Sigmoid colon (tissue), 4 donors: ENCODE data around the gene SRGN.

Experiments used
- CTCF ChIP-seq, 4 experiments: fragments of 450-650 bp in 3 of 4; fragments of 200-600 bp in 1 of 4; IDR thresholded peaks; one replicate each; pipeline ENCODE4 v1.5.1; 2016 to 2019; ENCODE audit warnings: antibody characterized with exemption in 4 of 4, mild to moderate bottlenecking in 3 of 4, moderate library complexity in 2 of 4
- EP300 ChIP-seq, 4 donors: sonication (generic); formaldehyde crosslinking; IDR thresholded peaks; one replicate each; pipeline ENCODE4 v1.6.1; 2017; ENCODE audit warnings: antibody characterized with exemption in 4 of 4
- POLR2A ChIP-seq, 2 donors: fragments of 450-650 bp; IDR thresholded peaks; one replicate each; pipeline ENCODE4 v1.6.1; 2016; ENCODE audit warnings: antibody characterized with exemption in 2 of 2, mild to moderate bottlenecking in 2 of 2, moderate library complexity in 2 of 2

- TF ChIP-seq CTCF (IDR thresholded peaks at IDR 0.05) (no peak), EP300 (IDR thresholded peaks at IDR 0.05) (no peak), POLR2A (IDR thresholded peaks at IDR 0.05) (no peak)
Measured at GRCh38 chr10:69107699-69108098, 19.8 kb downstream of the SRGN start.
